GM18951 (cell line): Measurements from ENCODE around the gene KIAA0825.

Experiments
- POLR2A ChIP-seq: IDR thresholded peaks from 4 replicates; pipeline ENCODE4 v1.6.1; 2011; ENCODE audit warnings: mild to moderate bottlenecking; ENCODE audit not compliant: insufficient read length, insufficient read depth; ENCODE audit errors: extremely low read depth
- in situ Hi-C: fragments of 300-500 bp; cut with MboI; formaldehyde crosslinking; loops from one replicate; pipeline ENCODE4 v1.12.0; 2022; ENCODE audit warnings: low sequenced_read_pairs, mixed read lengths, inconsistent platforms; ENCODE audit not compliant: unreplicated experiment

The KIAA0825 gene

DNA sequence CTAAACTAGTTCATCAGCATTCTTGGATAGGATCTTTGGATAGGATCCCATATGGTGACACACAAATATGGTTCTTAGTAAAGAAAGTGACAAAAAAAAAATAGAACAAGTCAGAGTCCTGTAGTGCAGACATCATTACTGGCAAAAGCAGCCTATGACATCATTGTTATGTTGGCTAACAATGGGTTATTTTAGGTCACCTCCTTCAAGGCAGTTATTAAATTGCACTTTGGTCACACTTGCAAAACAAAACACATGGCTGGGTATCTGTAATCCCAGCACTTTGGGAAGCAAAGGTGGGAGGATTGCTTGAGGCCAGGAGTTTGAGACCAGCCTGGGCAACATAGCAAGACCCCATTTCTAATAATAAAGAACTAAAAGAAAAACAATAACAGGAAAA, 185.9 kb downstream of the KIAA0825 start:
- in situ Hi-C loops = no loop called here

DNA sequence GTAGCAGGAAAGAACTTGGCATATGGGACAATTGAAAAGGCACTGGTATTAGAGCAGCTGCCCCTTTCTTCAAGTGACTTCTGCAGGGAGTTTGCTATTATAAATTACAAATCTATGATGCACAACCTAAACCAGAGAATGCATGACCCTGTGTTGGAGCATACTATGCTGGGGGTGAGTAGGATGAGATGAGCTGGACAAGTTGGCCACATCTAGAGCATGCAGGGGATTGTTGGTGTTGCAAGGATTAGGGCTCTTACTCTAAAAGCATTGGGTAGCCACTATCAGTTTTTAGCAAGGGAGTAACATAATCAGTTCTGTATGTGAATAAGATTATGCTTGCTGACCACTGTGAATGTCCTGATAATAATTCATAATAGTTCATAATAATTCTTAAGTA, 186.7 kb downstream of the KIAA0825 start:
- no peak for TF ChIP-seq POLR2A
- in situ Hi-C loops = no loop called here

More for the DNA sequence above, 185.9 kb downstream of the KIAA0825 start:
- TF ChIP-seq POLR2A = no peak

DNA sequence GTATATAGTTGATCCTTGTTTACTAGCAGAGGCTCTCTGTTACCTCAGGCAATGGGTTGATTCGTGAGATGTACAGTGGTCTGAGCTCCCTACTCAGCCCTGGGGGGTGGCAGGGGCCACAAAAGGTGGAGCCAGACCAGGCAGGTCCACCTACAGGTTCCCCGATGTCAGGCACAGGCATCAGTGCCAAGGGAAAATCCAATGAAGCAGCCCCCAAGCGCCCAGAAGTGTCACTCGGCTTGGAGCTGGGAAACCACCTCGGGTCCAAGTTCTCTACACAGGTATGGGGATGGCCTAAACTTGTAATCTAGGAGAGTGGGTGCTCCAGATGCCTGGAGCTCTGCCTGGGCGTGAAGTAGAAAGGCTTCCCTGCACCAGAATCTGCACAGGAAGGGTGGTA, 188.8 kb downstream of the KIAA0825 start:
- in situ Hi-C loops = no loop called here
- no peak for TF ChIP-seq POLR2A

DNA sequence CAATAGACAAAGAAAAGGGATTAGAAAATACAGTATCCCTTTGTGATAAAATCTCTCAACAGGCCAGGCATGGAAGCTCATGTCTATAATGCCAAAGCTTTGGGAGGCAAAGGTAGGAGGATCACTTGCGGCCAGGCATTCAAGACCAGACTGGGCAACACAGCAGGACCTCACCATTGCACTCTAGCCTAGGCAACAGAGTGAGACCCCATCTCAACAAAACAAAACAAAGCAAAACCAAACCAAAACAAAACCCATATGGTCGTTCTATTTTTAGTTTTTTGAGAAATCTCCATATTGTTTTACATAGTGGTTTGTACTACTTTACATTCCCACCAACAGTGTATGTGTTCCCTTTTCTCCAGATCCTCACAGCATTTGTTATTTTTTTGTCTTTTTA, 193.0 kb downstream of the KIAA0825 start:
- no peak for TF ChIP-seq POLR2A
- in situ Hi-C loops = no loop called here

DNA sequence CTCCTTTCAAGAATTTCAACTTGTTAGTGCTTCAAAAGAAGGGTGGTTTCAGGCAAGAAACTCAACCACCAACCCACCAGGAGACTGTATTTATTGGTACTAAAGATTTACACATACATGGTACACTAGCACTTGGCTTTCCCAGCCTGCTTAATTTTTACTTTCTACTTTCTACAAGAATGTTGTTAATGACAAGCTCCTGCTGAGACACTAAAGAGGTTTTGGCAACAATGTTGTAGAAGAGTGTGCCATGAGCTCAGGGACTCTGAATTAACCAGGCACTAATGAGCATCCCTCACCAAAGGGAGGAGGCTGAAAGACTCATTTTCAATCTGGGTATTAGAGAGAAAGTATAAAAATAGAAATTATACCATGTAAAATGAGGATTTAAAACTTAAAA, 195.0 kb downstream of the KIAA0825 start:
- no peak for TF ChIP-seq POLR2A
- in situ Hi-C loops = no loop called here

DNA sequence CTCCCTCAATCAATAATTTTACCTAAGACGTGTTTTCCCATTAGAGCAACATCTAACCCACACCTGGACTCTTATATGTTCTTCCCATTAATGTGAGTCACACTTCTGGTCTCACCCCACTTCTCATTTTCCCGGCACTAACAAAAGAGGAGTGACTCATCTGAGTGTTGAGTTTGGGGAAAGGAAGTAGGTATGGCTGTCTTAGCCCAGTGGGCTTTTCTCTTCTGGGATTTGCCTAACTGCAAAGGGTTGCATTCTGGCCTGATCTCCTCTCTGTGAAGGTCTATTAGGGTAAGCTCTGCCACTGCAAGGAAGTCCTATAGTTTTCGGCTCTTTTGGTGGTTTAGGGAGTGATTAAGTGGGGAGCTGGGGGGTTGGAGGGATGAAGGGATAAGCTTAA, 195.6 kb downstream of the KIAA0825 start:
- in situ Hi-C loops = no loop called here
- no peak for TF ChIP-seq POLR2A

DNA sequence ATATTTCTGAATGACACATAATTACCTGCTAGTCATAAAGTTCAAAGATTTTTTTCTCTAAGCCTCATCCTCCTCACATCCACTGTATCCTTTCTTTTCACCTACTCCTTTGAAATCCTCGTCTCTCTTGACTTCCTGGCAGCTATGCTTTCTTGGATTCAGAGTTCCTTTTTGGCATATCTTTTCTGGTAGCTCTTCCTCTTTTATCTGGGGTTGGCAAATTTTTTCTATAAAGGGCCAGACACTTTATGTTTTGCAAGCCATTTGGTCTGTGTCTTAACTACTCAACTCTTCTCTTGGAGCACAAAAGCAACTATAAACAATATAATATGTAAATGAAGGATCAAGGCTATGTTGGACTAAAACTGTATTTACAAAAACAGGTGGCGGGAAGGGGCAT, 197.5 kb downstream of the KIAA0825 start:
- in situ Hi-C loops = no loop called here
- no peak for TF ChIP-seq POLR2A

DNA sequence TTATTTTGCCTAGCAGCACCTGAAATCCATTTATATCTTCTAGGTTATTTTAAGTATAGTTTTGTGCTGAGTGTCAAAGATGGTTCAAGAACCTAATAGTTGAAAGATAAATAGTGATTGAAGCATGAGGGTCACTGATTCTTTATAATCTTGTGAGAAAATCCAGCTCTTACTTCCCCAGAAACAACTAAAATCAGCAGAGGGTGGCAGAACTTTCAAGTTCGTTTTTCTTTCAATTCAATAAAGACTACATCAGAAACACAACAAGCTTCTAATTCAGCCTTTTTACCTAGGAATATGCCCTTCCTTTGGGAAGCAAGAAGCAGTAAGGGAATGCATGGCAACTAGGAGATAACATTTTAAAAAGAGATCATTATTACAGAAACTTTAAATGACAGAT, 202.6 kb downstream of the KIAA0825 start:
- TF ChIP-seq POLR2A = no peak
- in situ Hi-C loops = no loop called here

DNA sequence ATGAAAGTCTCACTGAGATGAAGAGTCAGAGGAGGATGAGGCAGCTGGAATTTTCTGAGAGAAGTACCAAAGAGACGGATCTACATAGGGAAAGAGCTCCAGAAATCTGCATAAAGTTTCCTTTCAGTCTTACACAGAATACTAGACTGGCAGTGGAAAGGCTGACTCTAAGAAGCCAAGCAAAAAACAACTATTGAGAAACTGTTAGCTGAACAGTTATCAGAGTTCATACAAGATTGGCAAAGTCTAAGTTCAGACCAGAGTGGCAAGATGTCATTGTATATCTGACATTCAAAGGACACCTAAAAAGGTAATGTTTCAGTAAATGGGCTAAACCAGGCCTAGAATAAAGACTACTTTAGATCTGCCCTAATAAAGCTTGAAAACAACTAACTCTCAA, 209.0 kb downstream of the KIAA0825 start:
- in situ Hi-C loops = no loop called here
- TF ChIP-seq POLR2A = no peak

DNA sequence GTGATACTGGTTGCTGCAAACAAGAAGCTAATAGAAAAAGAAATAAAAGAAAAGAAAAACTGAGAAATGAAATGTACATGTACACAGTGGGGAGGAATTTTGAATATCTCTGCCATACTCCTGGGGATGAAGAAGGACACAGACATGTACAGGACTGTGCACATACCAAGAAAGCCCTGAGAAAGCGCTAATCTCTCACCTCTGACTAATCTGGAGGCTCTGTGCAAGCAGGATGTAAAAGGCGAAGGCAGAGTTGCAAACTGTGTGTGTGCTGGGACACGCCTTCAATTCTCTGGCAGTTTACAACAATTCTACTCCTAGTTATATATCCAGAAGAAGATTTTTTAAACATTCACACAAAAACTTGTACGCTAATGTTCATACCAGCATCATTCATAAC, 211.4 kb downstream of the KIAA0825 start:
- no peak for TF ChIP-seq POLR2A

DNA sequence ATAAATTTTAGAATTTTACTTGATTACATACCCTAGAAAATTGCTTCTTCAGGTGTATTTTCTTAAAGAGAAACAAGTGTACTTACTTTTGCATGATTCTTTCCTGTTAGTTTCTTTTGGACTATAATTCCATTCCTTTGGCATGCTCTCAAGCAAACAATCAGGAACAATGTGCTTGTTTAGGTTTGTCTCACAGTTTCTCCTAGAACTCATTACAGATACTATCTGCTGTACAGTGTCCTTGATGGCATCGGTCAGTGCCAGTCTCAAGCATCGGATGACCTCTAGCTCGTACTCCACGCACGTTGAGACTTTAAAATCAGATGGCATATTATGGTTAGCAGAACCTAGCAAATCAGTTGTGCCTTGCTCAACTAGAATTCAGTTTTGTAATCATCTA, 214.9 kb downstream of the KIAA0825 start:
- in situ Hi-C loops = no loop called here
- TF ChIP-seq POLR2A = no peak

More for the DNA sequence above, 211.4 kb downstream of the KIAA0825 start:
- in situ Hi-C loops = no loop called here

DNA sequence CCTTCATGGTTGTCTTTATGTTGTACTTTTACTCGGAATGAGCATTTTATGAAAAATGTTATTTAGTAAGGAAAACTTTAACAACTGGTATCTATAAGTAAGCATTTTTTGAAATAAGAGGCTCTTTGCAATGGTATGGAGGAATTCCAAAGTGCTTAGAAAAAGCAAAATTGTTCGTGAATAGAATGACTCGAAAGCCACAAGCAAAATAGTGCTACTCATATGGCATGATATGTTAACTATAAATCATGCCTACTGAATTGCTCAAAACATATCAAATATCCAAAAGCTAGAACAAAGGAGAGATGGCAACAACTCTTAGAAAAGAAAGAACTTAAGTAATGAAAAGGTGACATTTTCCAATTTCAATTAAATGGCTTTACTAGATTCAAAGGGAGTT, 216.3 kb downstream of the KIAA0825 start:
- TF ChIP-seq POLR2A = no peak
- in situ Hi-C loops = no loop called here

DNA sequence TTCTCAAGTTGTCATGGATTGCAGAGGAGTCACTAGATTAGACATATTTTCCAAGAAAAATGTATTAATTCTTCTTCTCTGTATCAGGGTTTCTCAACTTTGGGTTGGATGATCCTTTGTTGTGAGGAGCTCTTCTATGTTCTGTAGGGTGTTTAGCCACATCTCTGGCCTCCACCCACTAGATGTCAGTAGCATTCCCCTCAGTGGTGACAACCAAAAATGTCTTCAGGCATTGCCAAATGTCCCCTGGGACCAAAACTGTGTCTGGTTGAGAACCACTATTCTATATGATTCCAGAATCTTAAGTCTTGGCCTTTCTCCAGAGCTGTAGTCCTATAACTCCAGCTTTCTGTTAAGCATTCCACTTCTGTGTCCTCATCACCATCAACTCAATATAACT, 220.9 kb downstream of the KIAA0825 start:
- in situ Hi-C loops = no loop called here
- TF ChIP-seq POLR2A = no peak

DNA sequence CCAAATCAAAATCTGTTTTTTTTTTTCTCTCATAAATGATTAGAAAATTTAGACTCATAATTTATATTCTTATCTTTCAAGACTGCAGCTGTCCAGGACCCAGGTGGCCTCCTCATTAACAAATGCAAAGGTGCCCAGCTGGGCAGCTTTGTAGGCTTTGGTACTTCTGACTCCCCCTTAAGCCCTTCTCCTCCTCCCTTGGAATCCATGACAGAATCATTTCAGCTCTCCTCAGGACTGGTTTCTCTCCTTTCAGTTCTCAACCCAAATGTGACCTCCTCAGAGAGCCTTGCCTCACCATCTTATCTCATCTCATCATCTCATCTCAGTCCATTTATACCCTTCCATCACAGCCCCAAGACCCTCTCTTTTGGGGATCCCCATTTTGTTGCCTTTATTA, 221.7 kb downstream of the KIAA0825 start:
- in situ Hi-C loops = no loop called here
- TF ChIP-seq POLR2A = no peak

DNA sequence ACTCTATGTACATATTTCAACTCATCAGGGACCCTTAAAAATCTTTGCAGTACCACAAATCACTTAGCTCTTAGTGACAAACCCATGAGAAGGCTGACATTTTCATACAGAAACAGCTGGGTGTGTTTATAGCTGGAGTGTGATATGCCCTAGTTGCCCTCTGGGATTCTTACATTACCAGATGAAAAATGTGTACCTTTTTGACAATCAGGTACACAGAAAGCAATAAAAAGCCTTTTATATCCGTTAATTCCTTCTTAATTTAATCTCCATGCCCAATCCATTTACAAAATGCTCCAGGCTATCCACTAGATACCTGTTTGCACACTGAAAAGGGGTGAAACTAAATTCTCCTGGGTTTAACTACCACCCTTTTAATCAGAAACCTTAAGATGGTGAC, 222.9 kb downstream of the KIAA0825 start:
- no peak for TF ChIP-seq POLR2A
- in situ Hi-C loops = no loop called here
